T-helper 9 cell (primary cell): ENCODE measurements around the gene BCAS3.
"Not testable (repeated sequence)": the region's sequence is repeated elsewhere in the genome, so short reads cannot be mapped to it uniquely, and the experiment has no call there.

ENCODE experiments used
- DNase-seq: peaks from one replicate; pipeline ENCODE4 v3.0.0-alpha.2; 2020

The BCAS3 gene

DNA sequence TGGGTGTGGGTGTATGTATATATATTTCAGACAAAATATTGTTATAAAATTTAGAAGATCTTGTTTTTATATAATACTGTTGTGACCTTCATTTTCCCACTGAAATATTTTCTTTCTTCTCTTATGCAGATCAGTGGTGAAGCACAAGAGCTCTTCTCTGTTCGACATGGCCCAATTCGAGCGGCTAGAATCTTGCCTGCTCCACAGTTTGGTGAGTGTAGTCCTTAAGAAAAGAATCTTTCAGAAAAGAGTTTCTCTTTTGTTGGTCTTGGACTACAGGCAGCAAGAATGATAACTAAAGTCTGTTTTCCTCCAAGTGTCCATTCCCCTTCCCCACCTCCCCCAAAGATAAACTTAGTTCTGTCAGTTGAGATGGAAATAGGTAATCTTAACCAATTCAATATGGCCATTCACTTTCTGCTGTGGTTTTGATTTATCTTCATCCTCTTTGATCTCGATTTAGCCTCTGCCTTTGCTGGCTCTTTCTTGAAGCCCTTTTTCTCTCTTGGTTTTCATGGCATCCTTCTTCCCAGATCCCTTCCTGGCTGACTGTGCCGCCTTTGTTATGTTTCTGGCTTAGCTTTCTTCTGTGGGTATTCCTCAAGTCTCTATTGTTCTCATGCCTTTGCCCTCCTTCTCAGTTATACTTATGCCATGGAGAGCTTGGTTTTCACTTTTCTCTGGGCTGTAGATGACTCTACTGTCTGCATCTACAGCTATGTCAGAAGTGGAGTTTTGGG, 69.6 kb downstream of the BCAS3 start:
- no peak for DNase-seq

- no peak for DNase-seq
These were observed 70.6 kb downstream of the BCAS3 start for GRCh38 chr17:60748204-60748603.

- DNase-seq = no peak
These were observed 71.4 kb downstream of the BCAS3 start for GRCh38 chr17:60749050-60749449.

- no peak for DNase-seq
These were observed 72.1 kb downstream of the BCAS3 start for GRCh38 chr17:60749708-60750107.

GRCh38 chr17:60750640-60751039, 73.0 kb downstream of the BCAS3 start:
- DNase-seq = no peak

DNA sequence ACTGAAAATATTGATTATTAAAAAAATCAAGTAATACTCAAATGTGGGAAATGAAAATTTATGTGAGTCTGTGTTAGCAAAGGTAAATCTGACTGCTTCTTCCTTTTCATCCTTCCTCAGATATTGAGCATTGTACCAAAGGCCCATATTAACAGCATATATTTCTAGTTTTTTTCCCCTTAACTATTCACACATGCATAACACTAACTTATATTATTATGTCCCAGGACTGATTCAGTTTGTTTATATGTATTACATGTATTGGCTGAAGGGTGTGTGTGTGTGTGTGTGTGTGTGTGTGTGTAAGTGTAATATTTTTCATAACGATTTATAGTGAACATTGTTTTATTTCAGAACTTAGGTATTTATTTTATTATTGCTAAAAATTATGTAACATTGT, 74.2 kb downstream of the BCAS3 start:
- no peak for DNase-seq

DNA sequence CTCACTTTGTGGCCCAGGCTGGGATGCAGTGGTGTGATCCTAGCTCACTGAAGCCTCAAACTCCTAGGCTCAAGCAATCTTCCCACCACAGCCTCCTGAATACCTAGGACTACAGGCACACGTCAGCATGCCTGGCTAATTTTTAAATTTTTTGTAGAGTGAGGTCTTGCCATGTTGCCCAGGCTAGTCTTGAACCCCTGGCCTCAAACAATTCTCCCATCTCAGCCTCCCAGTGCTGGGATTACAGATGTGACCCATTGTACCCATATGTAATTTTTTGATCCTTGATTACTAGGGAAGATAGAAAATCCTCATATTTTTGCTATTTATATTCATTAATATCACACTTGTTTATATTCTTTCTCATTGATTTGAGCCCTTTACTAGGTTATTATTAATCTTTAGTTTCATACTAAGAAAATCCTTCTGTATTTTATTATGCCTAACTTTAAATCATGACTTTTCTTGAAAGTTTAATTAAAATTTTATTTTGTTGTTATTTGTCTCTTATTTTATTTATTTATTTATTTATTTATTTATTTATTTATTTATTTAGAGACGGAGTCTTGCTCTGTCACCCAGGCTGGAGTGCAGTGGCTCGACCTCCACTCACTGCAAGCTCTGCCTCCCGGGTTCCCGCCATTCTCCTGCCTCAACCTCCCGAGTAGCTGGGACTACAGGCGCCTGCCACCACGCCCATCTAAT, 75.4 kb downstream of the BCAS3 start:
- no peak for DNase-seq

DNA sequence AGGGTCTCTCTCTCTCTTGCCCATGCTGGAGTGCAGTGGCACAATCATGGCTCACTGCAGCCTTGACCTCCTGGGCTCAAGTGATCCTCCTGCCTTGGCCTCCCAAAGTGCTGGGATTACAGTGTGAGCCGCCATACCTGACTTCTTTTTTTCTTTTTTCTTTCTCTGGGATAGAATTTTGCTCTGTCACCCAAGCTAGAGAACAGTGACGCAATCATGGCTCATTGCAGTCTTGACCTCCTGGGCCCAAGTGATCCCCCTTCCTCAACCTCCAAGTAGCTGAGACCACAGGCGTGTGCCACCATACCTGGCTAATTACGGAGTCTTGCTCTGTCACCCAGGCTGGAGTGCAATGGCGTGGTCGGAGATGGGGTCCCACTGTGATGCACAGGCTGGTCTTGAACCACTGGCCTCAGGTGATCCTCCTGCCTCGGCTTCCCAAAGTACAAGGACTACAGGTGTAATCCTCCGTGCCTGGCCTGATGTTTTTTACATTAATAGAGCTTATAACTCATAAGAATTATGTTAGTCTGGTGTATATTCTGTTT, 76.5 kb downstream of the BCAS3 start:
- no peak for DNase-seq

GRCh38 chr17:60756798-60757197, 79.1 kb downstream of the BCAS3 start:
- not testable (repeated sequence) for DNase-seq

GRCh38 chr17:60757437-60757836, 79.8 kb downstream of the BCAS3 start:
- DNase-seq = no peak

GRCh38 chr17:60759756-60760155, 82.1 kb downstream of the BCAS3 start:
- DNase-seq = no peak

DNA sequence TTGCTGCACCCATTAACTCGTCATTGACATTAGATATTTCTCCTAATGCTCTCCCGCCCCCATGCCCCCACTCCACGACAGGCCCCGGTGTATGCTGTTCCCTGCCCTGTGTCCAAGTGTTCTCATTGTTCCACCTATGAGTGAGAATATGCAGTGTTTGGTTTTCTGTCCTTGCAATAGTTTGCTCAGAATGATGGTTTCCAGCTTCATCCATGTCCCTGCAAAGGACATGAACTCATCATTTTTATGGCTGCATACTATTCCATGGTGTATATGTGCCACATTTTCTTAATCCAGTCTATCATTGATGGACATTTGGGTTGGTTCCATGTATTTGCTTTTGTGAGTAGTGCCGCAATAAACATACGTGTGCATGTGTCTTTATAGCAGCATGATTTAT, 83.7 kb downstream of the BCAS3 start:
- not testable (repeated sequence) for DNase-seq

DNA sequence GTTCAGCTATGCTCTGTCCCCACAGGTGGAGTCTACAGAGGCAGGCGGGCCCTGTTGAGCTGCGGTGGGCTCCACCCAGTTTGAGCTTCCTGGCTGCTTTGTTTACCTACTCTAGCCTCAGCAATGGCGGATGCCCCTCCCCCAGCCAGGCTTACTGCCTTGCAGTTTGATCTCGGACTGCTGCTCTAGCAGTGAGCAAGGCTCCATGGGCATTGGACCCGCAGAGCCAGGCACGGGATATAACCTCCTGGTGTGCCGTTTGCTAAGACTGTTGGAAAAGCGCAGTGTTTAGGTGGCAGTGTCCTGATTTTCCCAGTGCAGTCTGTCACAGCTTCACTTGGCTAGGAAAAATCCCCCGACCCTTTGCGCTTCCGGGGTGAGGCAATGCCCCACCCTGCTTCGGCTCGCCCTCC, 89.1 kb downstream of the BCAS3 start:
- no peak for DNase-seq

GRCh38 chr17:60767744-60768308, 90.2 kb downstream of the BCAS3 start:
- no peak for DNase-seq

DNA sequence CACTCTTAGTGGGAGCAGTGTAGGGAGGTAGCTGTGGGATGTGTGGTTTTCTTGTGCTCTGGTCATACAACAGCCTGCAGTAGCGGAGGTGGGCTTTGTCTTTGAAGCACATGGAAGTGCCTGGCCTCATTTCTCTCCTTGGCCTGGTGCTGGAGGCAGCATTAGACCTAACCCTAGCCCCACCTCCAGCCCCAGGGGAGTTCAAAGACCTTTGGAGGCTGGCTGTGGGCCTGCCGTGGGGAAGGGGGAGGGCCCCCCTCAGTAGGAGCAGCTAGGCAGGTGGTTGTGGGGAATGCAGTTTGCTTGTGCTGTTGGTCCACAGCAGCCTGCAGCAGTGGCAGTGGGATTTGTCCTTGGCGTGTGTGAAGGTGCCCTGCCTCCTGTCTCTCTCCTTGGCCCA, 91.7 kb downstream of the BCAS3 start:
- DNase-seq = no peak

- DNase-seq = no peak
These were observed 93.3 kb downstream of the BCAS3 start for GRCh38 chr17:60770946-60771422.

DNA sequence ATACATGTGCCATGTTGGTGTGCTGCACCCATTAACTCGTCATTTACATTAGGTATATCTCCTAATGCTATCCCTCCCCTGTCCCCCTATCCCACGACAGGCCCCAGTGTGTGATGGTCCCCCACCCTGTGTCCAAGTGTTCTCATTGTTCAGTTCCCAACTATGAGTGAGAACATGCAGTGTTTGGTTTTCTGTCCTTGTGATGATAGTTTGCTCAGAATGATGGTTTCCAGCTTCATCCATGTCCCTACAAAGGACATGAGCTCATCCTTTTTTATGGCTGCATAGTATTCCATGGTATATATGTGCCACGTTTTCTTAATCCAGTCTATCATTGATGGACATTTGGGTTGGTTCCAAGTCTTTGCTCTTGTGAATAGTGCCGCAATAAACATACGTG, 94.0 kb downstream of the BCAS3 start:
- not testable (repeated sequence) for DNase-seq

DNA sequence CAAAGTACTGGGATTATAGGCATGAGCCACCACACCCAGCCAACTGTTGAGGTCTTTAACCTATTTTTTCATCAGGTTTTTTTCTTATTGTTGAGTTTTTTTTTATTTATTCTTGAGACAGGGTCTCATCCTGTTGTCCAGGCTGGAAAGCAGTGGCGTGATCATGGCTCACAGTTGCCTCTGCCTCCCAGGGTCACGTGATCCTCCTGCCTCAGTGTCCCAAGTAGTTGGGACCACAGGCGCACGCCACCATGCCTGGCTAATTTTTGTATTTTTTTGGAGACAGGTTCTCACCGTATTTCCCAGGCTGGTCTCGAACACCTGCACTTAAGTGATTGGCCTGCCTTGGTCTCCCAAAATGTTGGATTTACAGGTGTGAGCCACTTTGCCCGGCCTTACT, 95.9 kb downstream of the BCAS3 start:
- no peak for DNase-seq

DNA sequence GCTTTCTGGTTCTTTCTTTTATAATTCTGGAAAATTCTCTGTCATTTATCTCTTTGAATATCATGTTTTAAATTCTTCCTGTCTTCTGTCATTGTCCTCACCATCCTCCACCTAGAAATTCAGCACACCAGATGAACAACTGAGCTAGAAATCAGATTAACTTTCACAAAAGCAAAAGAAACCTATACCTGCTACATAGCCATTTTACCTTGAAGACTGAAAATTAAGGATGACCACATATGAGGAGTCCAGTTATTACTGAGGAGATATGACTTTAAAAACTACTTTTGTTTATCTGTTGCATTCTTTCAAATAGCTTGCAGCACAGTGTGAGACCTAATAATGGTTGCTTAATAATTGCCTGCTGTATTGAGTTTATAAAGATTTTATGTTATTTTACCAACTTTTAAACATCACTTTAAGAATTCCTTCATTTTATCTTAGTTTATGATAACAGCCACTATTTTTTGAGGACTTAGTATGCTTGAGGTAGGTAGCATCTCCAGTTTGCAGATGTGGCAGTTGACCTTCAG, 104.3 kb downstream of the BCAS3 start:
- no peak for DNase-seq

DNA sequence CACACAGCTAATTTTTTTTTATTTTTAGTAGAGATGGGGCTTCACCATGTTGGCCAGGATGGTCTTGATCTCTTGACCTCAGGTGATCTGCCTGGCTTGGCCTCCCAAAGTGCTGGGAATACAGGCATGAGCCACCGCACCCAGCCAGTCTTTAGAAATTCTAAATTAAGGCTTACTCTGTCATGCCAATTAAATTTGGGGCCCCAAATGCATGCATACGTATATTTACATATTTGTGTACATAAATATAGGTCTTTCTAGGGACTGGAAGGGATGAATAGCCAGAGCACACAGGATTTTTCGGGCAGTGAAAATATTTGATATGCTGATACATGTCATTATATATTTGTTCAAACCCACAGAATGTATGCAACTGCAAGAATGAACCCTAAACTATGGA, 105.1 kb downstream of the BCAS3 start:
- no peak for DNase-seq

DNA sequence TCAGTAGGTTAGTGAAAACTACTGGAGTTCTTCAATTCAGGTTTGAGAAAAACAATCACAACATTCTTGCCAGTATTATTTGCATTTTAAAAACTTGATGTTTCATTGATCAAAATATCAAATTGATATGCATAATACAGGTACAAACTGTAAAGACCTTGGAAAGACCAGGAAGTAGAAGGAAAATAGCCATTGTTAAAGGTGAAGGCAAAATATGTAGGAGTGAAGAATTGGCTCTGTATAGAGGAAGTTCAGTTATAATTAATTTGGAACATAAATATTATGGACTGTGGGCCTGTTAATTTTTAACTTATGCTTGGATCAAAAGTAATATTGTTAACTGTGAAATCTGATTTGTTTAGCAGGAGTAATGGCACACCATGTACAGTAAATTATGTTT, 112.6 kb downstream of the BCAS3 start:
- no peak for DNase-seq

DNA sequence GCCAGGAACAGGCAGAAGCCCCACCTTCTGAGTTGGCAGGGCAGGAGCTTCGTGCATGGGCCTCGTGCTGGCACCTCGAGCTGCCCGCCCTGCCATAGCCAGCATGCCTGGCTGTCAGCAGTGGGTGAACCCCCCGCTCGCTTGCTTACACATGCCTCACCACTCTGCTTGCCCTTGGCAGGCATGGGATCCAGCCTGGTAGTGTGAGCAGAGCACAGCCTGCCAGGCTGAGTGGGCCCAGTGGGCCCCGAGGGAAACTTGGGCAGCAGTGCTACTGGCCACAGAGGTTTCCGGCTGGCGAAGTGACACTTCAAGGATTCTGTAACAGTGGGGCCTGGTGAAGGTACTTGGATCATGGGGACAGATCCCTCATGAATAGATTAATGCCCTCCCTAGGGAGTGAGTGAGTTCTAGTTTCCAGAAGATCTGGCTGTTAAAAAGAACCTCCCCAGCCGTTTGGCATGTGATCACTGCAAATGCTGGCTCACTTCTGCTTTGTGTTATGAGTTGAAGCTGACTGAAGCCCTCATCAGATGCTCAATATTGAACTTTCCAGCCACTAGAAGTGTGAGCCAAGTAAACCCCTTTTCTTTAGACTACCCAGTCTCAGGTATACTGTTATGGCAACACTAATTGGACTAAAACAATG, 114.7 kb downstream of the BCAS3 start:
- no peak for DNase-seq

- no peak for DNase-seq
These were observed 120.9 kb downstream of the BCAS3 start for GRCh38 chr17:60798576-60798975.
